Spleen (tissue), 7 donors: ENCODE measurements around the gene ICAM3.

Source experiments
- POLR2A ChIP-seq, 3 donors: fragments of 450-650 bp; IDR thresholded peaks; one replicate each; pipeline ENCODE4 v1.5.1; 2017; ENCODE audit warnings: antibody characterized with exemption in 3 of 3, mild to moderate bottlenecking in 1 of 3
- TF ChIP-seq, protein P1 (sequence below), 11 experiments: fragments of 200-600 bp in 7 of 11; fragments of 450-650 bp in 4 of 11; sonication (generic) in 4 of 11; IDR thresholded peaks in 8 of 11; conservative IDR thresholded peaks in 3 of 11; 1 replicate in 7 of 11; 2 replicates in 4 of 11; pipeline versions ENCODE4 v1.4.0 to v1.8.0; 2016 to 2021; ENCODE audit warnings: antibody characterized with exemption in 11 of 11, inconsistent platforms in 4 of 11, mild to moderate bottlenecking in 1 of 11
- donor health status: DM: no; HTN: no; CAD: no; lungs with moderate emphysema.
- donor health status: DM: no; HTN: no; CAD: no.
- donor health status: DM: no; HTN: no; CAD: no.

DNA sequence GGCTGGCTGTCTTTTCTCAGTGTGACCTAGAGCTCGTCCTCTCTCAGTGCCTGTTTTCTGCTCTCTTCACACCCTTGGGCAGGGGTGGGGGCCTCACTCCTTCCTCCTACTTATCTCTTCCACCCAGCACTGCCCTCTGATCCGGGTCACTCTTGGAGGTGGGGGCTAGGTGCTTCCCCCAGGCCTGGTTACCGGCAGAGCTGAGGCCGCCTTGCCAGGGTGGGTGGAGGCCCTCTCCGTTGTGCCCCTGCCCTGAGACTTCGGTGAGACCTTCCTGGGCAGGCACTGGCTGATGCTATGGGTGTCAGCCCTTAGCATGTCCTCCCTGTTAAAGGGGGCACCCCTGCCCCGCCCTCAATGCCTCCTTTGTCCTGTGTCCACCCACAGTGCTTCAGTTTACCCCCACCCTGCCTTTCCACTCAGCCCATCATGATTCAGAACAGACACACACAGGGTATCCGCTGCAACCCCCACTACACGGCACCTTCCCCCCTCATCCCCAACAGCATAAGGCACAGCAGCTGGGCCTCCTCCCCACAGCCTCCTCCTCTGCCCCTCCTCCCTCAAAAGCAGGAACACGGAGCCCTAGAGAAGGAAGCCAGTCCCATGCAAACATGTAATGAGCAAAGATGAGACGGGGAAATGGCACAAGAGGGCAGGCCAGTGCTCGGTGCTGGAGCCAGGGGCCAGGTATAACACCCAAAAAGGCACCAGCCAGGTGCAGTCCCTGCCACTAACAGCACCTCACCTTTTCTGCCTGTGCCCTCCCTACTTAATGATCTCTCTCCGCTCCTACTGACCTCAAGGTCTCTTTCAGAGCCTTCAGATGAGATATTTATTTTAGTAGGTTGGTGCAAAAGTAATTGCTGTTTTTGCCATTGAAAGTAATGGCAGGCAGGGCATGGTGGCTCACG lies 39.6 kb downstream of the ICAM3 start:
- TF ChIP-seq, protein P1, sequence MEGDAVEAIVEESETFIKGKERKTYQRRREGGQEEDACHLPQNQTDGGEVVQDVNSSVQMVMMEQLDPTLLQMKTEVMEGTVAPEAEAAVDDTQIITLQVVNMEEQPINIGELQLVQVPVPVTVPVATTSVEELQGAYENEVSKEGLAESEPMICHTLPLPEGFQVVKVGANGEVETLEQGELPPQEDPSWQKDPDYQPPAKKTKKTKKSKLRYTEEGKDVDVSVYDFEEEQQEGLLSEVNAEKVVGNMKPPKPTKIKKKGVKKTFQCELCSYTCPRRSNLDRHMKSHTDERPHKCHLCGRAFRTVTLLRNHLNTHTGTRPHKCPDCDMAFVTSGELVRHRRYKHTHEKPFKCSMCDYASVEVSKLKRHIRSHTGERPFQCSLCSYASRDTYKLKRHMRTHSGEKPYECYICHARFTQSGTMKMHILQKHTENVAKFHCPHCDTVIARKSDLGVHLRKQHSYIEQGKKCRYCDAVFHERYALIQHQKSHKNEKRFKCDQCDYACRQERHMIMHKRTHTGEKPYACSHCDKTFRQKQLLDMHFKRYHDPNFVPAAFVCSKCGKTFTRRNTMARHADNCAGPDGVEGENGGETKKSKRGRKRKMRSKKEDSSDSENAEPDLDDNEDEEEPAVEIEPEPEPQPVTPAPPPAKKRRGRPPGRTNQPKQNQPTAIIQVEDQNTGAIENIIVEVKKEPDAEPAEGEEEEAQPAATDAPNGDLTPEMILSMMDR (IDR thresholded peaks at IDR 0.05 in 8 of 11, conservative IDR thresholded peaks at IDR 0.05 in 3 of 11), result no peak
- no peak for TF ChIP-seq POLR2A (IDR thresholded peaks at IDR 0.05)
